Umbilical cord (tissue), 2 donors: Measurements from ENCODE around the gene HECTD1. TPM values are rescaled to one million over a fixed set of nuclear protein-coding genes. Genes with fewer than 3 reads are reported as not detected.
"Not testable (repeated sequence)": the region's sequence is repeated elsewhere in the genome, so short reads cannot be mapped to it uniquely, and the experiment has no call there.

Experiments used
- DNase-seq: peaks from one replicate; pipeline ENCODE4 v3.0.0-alpha.2; 2015; ENCODE audit warnings: low spot score
- total RNA-seq: library from RNA; depleted of rRNA; stranded (reverse); fragments of >200 nt; gene quantifications from one replicate; pipeline ENCODE4 v1.2.3, GENCODE V29; 2014; ENCODE audit warnings: low replicate concordance; ENCODE audit not compliant: insufficient read depth

Gene HECTD1
- total RNA-seq, 1 donor from 2014 or later, result 328 TPM

DNA sequence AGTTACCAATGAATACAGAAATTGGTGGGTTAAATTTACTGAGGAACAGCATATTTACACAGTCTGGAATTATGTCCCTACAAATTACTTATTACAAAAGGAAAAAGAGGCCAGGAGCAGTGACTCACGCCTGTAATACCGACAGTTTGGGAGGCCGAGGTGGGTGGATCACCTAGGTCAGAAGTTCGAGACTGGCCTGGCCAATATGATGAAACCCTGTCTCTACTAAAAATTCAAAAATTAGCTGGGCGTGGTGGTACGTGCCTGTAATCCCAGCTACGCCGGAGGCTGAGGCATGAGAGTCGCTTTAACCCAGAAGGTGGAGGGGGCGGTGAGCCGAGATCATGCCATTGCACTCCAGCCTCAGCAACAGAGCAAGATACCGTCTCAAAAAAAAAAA is 52.6 kb downstream of the HECTD1 start:
- no peak for DNase-seq

DNA sequence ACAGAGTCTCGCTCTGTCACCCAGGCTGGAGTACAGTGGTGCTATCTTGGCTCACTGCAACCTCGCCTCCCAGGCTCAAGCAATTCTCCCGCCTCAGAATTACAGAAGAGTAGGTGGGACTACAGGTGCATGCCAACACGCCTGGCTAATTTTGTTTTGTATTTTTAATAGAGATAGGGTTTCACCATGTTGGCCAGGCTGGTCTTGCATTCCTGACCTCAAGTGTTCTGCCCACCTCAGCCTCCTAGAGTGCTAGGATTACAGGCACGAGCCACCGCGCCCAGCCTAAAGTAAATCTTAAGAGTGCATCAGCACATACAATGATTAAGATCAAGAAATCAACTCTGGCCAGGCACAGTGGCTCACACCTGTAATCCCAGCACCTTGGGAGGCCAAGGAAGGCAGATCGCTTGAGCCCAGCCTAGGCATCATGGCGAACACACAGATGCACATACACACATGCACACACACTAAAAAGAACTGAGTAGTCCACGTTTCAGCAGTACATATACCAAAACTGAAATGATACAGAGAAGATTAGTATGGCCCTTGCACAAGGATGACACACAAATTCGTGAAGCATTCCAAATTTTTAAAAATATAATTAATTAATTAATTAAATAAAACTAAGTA is 65.0 kb downstream of the HECTD1 start:
- no peak for DNase-seq

DNA sequence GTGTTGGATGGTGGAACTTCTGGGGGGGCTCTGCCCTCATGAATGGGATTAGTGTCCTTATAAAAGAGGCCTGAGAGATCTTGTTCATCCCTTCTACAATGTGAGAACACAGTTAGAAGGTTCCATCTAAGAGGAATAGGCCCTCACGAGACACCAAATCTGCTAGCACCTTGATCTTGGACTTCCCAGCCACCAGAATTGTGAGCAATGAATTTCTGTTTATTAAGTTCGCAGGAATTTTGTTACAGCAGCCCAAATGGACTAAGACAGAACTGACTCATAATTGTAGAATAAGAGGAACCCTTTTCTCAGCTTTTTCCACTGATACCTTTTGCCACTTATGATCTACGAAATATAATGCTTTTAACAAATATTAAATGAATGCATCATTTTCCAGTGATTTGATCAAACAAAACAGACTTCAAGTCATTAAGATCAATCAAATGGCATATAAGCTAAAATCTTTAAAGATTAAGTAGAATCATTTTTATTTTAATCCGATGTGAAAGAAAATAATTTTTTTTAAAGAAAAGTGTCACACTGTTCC is 68.2 kb downstream of the HECTD1 start:
- DNase-seq, result no peak

DNA sequence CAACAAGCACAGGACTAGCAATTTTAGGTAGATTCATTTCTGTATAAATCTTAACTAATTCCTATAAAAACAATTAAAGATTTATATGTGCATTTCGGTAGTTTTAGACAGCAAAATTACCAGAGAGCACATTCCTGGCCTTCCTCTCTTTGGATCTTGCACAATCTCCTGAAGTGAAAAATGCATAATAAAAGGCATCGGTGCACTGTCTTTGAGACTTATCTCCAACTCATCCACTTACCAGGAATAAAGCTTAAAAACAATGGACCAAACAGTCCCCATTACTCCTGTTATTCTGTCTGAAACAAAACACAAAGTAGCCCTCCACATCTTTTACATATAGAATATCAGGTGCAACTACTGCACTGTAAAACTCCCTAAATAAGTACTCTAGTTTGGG is 69.3 kb downstream of the HECTD1 start:
- no peak for DNase-seq

DNA sequence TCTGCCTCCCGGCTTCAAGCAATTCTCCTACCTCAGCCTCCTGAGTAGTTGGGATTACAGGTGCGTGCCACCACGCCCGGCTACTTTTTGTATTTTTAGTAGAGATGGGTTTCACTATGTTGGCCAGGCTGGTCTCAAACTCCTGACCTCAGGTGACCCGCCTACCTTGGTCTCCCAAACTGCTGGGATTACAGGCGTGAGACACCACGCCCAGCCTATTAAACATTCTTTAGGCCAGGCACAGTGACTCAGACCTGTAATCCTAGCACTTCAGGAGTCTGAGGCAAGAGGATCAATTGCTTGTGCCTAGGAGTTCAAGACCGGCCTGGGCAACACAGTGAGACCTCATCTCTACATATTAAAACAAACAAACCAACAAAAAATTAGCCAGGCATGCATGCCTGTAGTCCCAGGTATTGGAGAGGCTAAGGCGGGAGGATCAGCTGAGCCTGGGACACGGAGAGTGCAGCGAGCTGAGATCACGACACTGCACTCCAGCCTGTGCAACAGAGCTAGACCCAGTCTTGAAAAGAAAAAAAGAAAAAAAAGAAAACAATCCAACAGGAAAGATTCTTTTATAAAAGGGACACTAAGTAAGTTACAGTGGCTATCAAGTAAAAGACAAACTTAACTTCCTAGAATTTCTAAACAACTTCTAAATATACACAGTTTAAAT is 70.2 kb downstream of the HECTD1 start:
- DNase-seq, result no peak

DNA sequence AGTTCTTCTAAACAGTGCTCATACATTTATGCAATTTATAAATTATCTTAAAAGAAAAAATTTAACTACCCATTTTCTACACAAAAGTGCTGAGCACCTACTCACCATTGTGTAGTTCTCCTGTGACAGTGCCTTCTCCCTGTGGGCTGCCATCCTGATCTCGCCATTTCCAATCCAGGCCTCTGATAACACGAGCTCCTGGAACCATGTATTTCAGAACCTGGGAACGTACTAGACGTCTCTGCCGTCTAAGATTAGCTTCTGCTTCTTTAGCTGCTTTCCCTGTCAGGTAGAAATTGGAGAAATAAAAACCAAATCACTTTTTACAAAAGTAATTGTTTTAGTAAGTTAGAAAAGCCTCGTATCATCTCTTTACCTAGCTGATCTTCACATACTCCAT is 74.5 kb downstream of the HECTD1 start:
- DNase-seq, result no peak

DNA sequence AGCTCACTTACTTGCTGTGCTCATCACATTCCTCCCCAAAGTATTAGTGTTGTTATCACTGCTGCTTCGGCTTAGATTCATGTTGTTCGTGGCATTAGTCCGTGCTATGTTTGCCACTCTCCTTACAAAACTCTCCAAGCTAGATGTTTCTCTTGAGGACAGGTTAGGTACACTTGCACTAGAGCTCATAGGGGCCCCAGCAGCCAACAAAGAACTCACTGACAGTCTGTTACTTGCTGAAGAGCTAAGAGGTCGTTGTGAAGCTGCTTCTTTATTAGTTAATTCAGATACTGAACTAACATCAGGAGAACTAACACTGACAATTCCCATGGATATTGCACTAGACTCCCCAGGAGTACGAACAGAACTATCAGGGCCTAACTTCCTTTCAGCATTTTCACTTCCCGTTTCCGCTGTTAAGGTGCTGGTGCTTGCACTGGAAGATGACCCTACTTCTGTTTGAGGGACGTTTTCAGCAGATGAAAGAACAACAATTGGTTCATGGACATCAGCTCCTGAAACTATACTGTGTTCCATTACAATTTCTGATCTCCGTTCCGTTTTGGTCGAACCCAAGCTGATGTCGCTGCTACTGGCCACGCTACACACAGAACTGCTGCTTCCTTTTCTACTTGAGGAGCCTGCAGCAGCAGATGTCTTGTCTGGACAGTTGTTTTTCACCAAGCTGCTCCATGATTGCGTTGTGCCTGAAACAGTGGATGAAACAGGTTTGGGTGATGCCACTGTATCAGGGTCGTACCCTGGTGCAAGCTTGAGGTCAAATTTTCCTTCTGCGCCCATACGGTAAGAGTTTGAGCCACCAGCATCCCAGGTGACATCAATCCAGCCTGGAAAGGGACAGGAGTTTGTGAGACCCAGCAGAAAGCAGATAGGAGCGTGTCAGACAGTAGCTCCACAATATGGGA is 78.7 kb downstream of the HECTD1 start:
- DNase-seq, result peak; percentile 12

DNA sequence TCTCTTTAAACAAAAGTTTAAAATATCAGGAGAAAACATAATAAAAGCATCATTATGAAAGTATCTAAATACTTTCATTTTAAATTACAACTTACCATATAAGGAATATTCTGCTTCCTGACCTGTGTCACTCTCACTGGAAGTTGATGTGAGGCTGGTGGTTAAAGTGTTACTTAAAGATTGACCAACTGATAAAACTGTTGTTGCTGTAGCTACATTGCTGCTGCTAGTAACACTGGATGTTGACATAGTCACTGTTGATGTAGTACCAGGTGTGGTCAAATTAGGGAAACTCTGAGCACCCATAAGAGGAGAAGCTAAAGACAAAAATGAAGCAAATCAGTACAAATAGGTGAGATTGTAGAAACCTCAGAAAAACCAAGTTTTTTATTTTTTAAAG is 79.9 kb downstream of the HECTD1 start:
- no peak for DNase-seq

DNA sequence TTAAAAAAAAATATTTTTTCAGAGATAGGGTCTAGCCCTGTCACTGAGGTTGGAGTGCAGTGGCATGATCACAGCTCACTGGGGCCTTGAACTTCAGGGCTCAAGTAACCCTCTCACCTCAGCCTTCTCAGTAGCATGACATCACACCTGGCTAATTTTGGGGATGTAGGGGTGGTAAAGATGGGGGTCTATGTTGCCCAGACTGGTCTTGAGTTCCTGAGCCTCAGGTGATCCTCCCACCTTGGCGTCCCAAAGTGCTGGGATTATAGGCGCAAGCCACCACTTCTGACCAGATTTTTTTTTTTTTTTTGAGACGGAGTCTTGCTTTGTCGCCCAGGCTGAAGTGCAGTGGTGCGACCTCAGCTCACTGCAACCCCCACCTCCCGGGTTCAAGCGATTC is 80.9 kb downstream of the HECTD1 start:
- DNase-seq, result no peak

DNA sequence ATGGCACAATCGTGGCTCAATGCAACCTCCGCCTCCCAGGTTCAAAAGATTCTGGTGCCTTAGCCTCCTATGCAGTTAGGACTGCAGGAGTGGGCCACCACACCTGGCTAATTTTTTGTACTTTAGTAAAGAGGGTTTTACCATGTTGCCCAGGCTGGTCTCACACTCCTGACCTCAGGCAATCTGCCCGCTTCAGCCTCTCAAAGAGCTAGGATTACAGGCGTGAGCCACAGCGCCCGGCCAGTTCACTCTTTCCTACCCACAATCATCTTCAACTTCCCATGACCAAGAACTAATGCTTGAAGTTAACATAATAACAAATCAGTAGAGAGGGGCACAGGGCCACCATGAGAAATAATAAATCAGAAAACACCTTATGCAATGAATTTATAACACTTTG is 82.4 kb downstream of the HECTD1 start:
- DNase-seq, result no peak

DNA sequence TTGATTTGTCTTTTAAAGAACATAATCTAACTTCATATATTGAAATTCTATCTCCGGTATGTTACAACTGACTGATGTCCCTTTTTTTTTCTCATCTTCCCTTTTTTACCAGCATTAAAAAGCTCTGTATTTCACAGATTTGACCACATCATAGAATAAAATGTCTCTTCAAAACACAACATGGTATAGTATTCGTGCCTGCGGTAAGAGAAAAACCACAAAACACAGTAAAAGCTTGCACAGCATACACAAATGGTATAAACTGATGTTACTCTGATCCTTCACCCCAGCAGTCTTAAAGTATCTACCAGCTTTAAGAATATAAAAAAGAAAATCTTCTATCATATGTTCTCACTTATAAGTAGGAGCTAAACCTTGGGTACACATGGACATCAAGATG is 83.4 kb downstream of the HECTD1 start:
- DNase-seq, result no peak

DNA sequence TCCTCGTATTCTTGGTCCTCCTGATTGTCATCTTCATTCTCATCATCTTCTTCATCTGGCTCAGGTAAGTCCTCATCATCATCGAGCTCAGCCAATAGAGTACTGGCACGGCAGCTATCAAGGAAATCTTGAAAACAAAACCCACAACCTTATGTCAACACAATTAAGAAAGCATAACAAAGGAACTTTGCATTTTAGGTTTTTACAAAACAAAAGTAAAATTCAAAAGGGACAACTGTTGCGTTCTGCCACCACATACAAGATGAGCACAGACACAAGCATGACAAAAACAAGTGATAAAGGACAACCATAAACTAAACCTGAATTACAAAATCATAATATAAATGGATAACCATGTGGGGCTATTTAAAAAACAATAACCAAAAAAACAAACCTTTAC is 84.7 kb downstream of the HECTD1 start:
- no peak for DNase-seq

DNA sequence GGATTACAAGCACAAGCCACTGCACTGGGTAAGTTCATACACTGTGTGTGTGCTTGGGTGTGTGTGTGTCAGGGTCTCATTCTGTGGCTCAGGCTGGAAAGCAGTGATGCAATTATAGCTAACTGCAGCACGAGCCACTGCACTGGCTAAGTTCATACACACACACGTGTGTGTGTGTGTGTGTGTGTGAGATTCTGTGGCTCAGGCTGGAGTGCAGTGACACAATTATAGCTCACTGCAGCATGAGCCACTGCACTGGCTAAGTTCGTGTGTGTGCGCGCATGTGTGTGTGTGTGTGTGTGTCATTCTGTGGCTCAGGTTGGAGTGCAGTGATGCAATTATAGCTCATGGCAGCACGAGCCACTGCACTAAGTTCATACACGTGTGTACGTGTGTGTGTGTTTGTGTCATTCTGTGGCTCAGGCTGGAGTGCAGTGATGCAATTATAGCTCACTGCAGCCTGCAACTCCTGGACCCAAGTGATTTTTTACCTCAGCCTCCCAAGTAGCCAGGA is 85.4 kb downstream of the HECTD1 start:
- DNase-seq, result no peak

DNA sequence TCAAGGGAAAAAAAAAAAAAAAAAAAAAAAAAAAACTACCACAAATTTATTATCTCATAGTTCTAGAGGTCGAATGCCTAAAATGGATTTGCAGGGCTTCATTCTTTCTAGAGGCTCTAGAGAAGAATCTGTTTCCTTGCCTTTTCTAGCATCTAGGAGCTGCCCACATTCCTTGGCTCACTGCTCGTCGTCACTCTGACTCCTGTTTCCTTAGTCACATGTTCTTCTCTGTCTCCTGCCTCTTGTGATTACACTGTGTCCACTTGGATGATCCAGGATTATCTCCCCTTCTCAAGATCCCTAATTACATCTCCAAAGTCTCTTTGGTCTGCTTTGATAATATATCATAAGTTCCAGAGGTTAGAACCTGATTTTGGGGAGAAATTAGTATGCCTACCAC is 88.7 kb downstream of the HECTD1 start:
- no peak for DNase-seq

DNA sequence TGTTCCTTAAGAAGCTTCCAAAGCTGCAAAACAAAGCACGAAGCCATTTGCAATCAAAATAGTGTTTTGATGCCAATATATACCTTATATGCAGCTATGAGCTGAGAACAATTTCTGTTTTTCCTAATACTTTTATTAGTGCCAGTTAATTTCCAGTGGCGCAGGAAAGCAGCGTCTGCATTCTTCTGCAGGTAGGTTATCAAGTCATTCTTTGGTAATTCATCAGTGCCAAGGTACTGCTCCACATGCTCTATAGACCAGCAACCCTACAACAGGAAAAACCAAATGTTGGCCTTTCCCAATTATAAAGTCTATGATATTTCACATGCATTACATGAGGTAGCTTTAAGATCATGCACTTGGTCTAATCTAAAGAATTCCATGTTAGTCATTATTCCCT is 93.8 kb downstream of the HECTD1 start:
- DNase-seq, result no peak

DNA sequence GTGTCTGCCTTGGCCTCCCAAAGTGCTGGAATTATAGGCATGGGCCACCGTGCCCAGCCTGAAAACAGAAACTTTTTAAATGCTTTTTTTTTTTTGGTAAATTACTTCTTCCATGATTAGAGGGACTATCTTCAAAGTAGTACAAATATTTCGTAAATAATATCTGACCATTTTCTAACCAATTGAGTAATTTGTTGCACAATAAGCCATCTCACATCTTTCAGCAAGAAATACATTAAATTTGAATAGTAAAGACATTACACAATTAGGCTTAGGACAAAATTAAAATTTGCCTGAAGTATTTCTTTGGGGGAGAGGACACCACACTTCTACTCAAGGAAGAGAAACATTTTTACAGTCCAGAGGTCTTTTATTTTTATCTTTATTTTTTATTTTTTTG is 96.7 kb downstream of the HECTD1 start:
- DNase-seq, result no peak

DNA sequence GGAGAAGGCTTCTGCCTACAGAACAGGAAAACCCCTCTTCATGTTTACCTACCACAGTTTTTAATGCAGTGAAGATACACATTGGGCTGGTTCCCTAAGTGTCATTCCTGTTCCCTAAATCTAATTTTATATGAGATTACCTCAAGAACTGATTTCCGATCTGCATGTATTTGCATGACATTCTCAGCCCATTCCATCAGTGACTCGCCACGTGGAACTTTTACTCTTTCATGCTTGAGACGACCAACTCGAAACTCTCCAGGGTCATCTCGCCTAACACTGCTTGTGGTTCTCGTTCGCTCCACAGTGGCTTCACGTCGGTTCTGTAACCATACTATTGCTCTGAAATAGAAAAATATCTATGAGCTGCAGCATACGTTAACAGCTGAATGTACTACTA is 98.3 kb downstream of the HECTD1 start:
- DNase-seq, result no peak

DNA sequence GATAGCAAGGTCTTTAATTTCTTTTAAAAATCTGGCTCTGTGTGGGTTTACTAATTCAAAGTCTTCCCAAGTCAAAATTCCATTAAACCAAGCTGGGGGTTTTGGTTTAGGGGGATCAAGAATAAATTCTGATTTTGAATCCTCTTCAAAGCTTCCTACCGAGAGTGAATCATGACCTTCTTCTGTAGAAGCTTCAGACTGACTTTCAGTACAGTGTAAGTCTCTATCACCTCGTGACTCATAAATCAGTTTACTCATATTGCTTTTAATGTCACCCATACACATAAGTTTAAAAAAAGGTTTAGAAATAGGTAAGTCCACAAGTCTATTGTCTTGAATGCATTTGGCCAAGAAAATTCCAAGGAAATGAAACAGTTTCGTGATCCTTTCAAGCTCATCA is 100.8 kb downstream of the HECTD1 start:
- peak; percentile 10 for DNase-seq

DNA sequence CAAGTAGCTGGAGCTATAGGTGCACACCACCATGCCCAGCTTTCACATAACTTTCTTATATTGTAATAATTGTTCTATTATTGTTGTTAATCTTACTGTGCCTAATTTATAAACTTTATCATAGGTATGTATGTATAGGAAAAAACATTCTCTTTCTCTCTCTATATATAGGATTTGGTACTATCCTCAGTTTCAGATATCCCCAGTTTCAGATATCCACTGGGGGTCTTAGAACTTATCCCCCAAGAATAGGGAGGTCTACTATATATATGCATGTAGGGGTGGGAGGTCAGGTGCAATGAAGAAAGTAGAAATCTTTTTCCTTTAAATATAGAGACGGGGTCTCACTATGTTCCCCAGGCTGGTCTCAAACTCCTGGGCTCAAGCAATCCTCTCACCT is 110.5 kb downstream of the HECTD1 start:
- DNase-seq, result no peak

DNA sequence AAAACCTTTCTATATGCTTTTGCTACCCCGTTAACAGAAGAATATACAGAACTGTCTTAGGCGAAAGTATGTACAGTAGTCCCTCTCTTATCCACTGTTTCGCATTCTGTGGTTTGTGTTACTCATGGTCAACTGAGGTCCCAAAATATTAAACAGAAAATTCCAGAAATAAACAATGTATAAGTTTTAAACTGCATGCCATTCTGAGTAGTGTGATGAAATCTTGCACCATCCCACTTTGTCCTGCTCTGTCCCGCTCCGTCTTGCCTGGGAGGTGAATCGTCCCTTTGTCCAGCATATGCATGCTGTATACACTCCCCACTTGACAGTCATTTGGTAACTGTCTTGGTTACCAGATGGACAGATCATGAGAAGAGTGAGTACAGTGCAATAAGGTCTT is 111.3 kb downstream of the HECTD1 start:
- no peak for DNase-seq

DNA sequence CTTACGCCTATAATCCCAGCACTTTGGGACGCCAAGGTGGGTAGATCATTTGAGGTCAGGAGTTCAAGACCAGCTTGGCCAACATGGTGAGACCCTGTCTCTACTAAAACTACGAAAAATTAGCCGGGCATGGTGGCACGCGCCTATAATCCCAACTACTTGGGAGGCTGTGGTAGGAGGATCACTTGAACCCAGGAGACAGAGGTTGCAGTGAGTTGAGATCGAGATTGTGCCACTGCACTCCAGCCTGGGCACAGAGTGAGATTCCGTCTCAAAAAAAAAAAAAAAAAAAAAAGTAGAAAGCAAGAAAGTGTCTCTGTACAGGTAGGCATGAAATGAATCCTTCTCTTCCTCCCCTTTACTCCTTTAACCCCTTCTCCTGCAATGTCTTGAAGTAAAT is 111.8 kb downstream of the HECTD1 start:
- not testable (repeated sequence) for DNase-seq
